ENCODE results near the gene CARD10. TPM values are rescaled to one million over a fixed set of nuclear protein-coding genes. Genes with fewer than 3 reads are reported as not detected.

CARD10 gene
- total RNA-seq, 1 experiment from 2014 or later, result 26.5 TPM

DNA sequence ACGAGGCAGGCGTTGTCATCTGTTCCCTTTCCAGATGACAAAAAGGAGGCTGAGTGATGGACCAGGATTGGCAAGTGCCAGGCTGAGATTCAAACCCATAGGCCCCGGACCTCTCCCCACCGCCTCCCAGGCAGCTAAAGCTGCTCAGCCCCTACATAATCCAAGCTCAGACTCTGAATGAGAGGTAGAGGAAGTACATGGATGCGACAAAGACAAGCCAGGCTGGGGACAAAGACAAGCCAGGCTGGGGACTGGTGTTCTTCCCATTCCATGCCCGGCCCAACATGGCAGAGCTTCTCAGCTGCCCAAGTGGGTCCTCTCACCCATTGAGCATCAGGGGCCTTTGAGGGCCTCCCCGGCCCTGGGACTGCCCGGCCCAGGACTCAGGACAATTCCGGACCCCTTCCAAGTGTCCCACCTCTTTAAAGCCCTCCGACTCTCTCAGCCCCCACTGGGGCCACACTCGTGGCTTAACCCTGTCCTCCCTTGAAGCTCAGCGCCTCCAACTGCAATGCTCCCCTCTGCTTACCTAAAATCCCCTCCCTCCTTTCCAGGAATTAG, 37.8 kb downstream of the CARD10 start:
- Mint-ChIP-seq H3K9me3 (ENCODE audit: unreplicated experiment) (no peaks in the 10 kb centered on the region), H3K27ac (ENCODE audit: unreplicated experiment) (no peak overlapping the region), H3K4me1 (ENCODE audit: low read depth, unreplicated experiment) (peaks cover 7% of the 10 kb centered on the region), H3K36me3 (ENCODE audit: insufficient read depth, unreplicated experiment) (no peaks in the 10 kb centered on the region), H3K4me3 (ENCODE audit: unreplicated experiment) (no peak overlapping the region), H3K27me3 (ENCODE audit: insufficient read depth, unreplicated experiment) (no peaks in the 10 kb centered on the region)
- no peak overlapping the region for H3K4me3 ChIP-seq (ENCODE audit: low read depth, low read length)
- no peaks in the 10 kb centered on the region for H3K27me3 ChIP-seq (replicated peaks; ENCODE audit: control insufficient read depth, insufficient read depth, low read length)
- POLR2A ChIA-PET, result no interaction called here
- DNase-seq, result no peak
- H3K4me1 ChIP-seq, result peaks cover under 1% of the 10 kb centered on the region; the same call in 1 of the 2 replicates
- no TSS peak for BruUV-seq (replicated peaks)
- TF ChIP-seq, protein P1, sequence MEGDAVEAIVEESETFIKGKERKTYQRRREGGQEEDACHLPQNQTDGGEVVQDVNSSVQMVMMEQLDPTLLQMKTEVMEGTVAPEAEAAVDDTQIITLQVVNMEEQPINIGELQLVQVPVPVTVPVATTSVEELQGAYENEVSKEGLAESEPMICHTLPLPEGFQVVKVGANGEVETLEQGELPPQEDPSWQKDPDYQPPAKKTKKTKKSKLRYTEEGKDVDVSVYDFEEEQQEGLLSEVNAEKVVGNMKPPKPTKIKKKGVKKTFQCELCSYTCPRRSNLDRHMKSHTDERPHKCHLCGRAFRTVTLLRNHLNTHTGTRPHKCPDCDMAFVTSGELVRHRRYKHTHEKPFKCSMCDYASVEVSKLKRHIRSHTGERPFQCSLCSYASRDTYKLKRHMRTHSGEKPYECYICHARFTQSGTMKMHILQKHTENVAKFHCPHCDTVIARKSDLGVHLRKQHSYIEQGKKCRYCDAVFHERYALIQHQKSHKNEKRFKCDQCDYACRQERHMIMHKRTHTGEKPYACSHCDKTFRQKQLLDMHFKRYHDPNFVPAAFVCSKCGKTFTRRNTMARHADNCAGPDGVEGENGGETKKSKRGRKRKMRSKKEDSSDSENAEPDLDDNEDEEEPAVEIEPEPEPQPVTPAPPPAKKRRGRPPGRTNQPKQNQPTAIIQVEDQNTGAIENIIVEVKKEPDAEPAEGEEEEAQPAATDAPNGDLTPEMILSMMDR (IDR thresholded peaks at IDR 0.05; ENCODE audit: insufficient read depth in 1 of 2, low read depth in 1 of 2, low read length in 1 of 2, severe bottlenecking in 1 of 2, unreplicated experiment in 1 of 2), result no peak
- H3K36me3 ChIP-seq (ENCODE audit: control insufficient read depth, insufficient read depth, low read length), result no peaks in the 10 kb centered on the region
- no peaks in the 10 kb centered on the region for H3K9me3 ChIP-seq
- intact Hi-C loops (cut with micrococcal nuclease; ENCODE audit: unreplicated experiment), result no loop called here
- CTCF ChIA-PET, result interaction anchor here (1.4 kb wide), 1 partner anchor 17 kb away, joined by 4 read pairs; no protein-coding TSS in a partner anchor

DNA sequence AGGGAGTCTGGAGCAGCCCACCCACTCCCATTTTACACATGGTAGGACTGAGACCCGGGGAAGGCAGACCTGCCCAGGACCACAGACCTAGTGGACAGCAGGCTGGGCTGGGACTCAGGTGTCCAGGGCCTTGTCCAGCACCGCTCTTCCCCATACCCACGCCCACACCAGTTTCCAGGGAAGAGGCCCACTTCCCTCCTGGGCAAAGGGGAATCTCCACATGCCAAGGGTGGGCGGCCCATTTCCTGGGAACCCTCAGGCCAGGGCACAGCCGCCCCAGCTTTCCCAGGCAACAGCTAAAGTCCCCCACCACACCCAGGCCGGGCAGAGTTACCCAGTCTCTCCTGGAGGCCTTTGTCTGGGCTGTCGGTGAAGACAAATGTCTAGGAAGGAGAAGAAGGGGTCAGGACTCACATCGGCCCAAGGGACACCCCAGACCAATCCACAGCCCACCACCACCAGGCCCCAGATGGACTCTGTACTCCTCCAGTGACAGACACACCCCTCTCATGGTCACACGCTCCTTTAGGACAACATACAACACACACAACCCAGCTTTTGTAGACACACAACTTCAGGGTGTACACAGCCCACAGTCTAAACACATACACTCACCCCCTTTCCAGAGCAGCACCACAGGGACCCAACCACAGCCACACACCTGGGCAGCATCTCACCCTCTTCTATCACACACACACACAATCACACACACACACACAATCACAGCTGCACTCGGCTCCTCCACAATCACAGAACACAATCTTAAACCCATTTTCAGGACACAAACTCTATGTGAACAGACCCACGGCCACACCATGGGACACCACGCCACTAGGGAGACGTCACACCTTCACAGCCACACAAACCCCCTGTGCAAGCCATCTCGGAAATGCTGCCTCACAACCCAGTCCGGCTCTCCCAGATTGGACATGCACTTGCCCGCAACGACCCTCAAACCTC, 38.5 kb downstream of the CARD10 start:
- H3K36me3 ChIP-seq (ENCODE audit: control insufficient read depth, insufficient read depth, low read length), result no peaks in the 10 kb centered on the region
- TF ChIP-seq, protein P1 (IDR thresholded peaks at IDR 0.05; ENCODE audit: insufficient read depth in 1 of 2, low read depth in 1 of 2, low read length in 1 of 2, severe bottlenecking in 1 of 2, unreplicated experiment in 1 of 2), result no peak
- CTCF ChIA-PET, result interaction anchor here (1.4 kb wide), 1 partner anchor 17 kb away, joined by 4 read pairs; no protein-coding TSS in a partner anchor
- no peak overlapping the region for H3K27ac Mint-ChIP-seq (ENCODE audit: unreplicated experiment)
- H3K4me1 ChIP-seq, result no peaks in the 10 kb centered on the region
- H3K4me3 Mint-ChIP-seq (ENCODE audit: unreplicated experiment), result no peak overlapping the region
- intact Hi-C loops (cut with micrococcal nuclease; ENCODE audit: unreplicated experiment), result no loop called here
- H3K9me3 ChIP-seq, result no peaks in the 10 kb centered on the region
- no peaks in the 10 kb centered on the region for H3K36me3 Mint-ChIP-seq (ENCODE audit: insufficient read depth, unreplicated experiment)
- peaks cover 7% of the 10 kb centered on the region for H3K4me1 Mint-ChIP-seq (ENCODE audit: low read depth, unreplicated experiment)
- no peak for DNase-seq
- BruUV-seq (replicated peaks), result no TSS peak
- H3K27me3 ChIP-seq (replicated peaks; ENCODE audit: control insufficient read depth, insufficient read depth, low read length), result no peaks in the 10 kb centered on the region
- H3K4me3 ChIP-seq (ENCODE audit: low read depth, low read length), result no peak overlapping the region
- no peaks in the 10 kb centered on the region for H3K27me3 Mint-ChIP-seq (ENCODE audit: insufficient read depth, unreplicated experiment)
- no peaks in the 10 kb centered on the region for H3K9me3 Mint-ChIP-seq (ENCODE audit: unreplicated experiment)
- POLR2A ChIA-PET, result no interaction called here

DNA sequence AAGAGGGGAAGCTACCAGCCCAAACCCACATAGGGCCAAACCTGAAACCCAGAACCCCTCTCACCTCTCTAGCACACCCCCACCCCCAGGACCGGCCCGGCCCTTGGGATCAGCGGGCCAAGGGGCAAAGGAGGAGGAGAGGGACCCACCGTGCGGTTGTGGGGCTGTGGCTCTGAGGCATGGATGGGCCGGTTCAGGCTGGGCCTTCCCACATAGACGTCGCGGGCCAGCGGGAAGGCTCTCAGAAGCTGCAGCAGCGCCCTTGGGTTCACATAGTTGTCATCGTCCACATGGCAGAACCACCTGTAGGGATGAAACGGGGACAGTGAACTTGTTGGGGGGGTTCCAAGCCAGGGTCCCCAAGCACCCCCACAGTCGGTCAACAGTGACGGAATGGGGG, 40.0 kb downstream of the CARD10 start:
- BruUV-seq (replicated peaks), result no TSS peak
- Mint-ChIP-seq H3K9me3 (ENCODE audit: unreplicated experiment) (no peaks in the 10 kb centered on the region), H3K36me3 (ENCODE audit: insufficient read depth, unreplicated experiment) (peaks cover 4% of the 10 kb centered on the region), H3K4me3 (ENCODE audit: unreplicated experiment) (no peak overlapping the region), H3K27me3 (ENCODE audit: insufficient read depth, unreplicated experiment) (no peaks in the 10 kb centered on the region), H3K4me1 (ENCODE audit: low read depth, unreplicated experiment) (peaks cover 7% of the 10 kb centered on the region), H3K27ac (ENCODE audit: unreplicated experiment) (no peak overlapping the region)
- Histone ChIP-seq H3K36me3 (ENCODE audit: control insufficient read depth, insufficient read depth, low read length) (no peaks in the 10 kb centered on the region), H3K27me3 (replicated peaks; ENCODE audit: control insufficient read depth, insufficient read depth, low read length) (no peaks in the 10 kb centered on the region), H3K4me1 (no peaks in the 10 kb centered on the region), H3K4me3 (ENCODE audit: low read depth, low read length) (no peak overlapping the region), H3K9me3 (no peaks in the 10 kb centered on the region)
- DNase-seq, result no peak
- intact Hi-C loops (cut with micrococcal nuclease; ENCODE audit: unreplicated experiment), result no loop called here
- TF ChIP-seq, protein P1 (IDR thresholded peaks at IDR 0.05; ENCODE audit: insufficient read depth in 1 of 2, low read depth in 1 of 2, low read length in 1 of 2, severe bottlenecking in 1 of 2, unreplicated experiment in 1 of 2), result no peak
- ChIA-PET CTCF (no interaction called here), POLR2A (no interaction called here)
